Measurements from ENCODE around the gene U2AF2. TPM values are rescaled to one million over a fixed set of nuclear protein-coding genes. Genes with fewer than 3 reads are reported as not detected.

The U2AF2 gene
- polyA plus RNA-seq, 1 experiment, result 90.7 TPM

- H3K9me3 ChIP-seq (ENCODE audit: control insufficient read depth, insufficient read depth, low read length), result no peaks in the 10 kb centered on the region; the same call in 1 of the 2 replicates
- CTCF ChIA-PET, result interaction anchor here (1.5 kb wide), 1 partner anchor 9 kb away, joined by 7 read pairs; no protein-coding TSS in a partner anchor
- POLR2A ChIA-PET, result no interaction called here
- DNase-seq (ENCODE audit: low read depth, low spot score), result no peak
- H3K27ac ChIP-seq (ENCODE audit: low read depth, low read length), result peak overlapping the region; percentile 52
- H3K4me3 ChIP-seq (ENCODE audit: low read depth, low read length), result peak overlapping the region; percentile 84
- no peak for TF ChIP-seq CTCF (IDR thresholded peaks at IDR 0.05; ENCODE audit: low read depth, low read length)
- H3K27me3 ChIP-seq (ENCODE audit: control insufficient read depth, insufficient read depth, low read length), result no peaks in the 10 kb centered on the region
Observed at GRCh38 chr19:55643887-55644176, 11.0 kb upstream of the U2AF2 start.

GRCh38 chr19:55644191-55644833, 10.5 kb upstream of the U2AF2 start:
- no peak for DNase-seq (ENCODE audit: low read depth, low spot score)
- no peak for TF ChIP-seq CTCF (IDR thresholded peaks at IDR 0.05; ENCODE audit: low read depth, low read length)

GRCh38 chr19:55644842-55645511, 9.9 kb upstream of the U2AF2 start:
- POLR2A ChIA-PET, result interaction anchor here (0.7 to 1.7 kb wide), 2 partner anchors 12 to 103 kb away, joined by 3 read pairs; no protein-coding TSS in a partner anchor
- H3K27ac ChIP-seq (ENCODE audit: low read depth, low read length), result no peak overlapping the region

More at GRCh38 chr19:55644191-55644833, 10.5 kb upstream of the U2AF2 start:
- CTCF ChIA-PET, result interaction anchor here (0.6 to 1.5 kb wide), 2 partner anchors 9 to 141 kb away, joined by 4 to 7 read pairs; no protein-coding TSS in a partner anchor
- POLR2A ChIA-PET, result interaction anchor here (1.7 kb wide), 1 partner anchor 12 kb away, joined by 3 read pairs; no protein-coding TSS in a partner anchor
- no peaks in the 10 kb centered on the region for H3K27me3 ChIP-seq (ENCODE audit: control insufficient read depth, insufficient read depth, low read length)
- no peaks in the 10 kb centered on the region; the same call in 1 of the 2 replicates for H3K9me3 ChIP-seq (ENCODE audit: control insufficient read depth, insufficient read depth, low read length)
- H3K27ac ChIP-seq (ENCODE audit: low read depth, low read length), result no peak overlapping the region
- peak overlapping the region; percentile 84 for H3K4me3 ChIP-seq (ENCODE audit: low read depth, low read length)

GRCh38 chr19:55645512-55645881, 9.3 kb upstream of the U2AF2 start:
- CTCF ChIA-PET, result interaction anchor here (0.7 to 2.1 kb wide), 4 partner anchors 9 to 178 kb away, joined by 3 to 6 read pairs (median 4); no protein-coding TSS in a partner anchor
- Histone ChIP-seq H3K27ac (ENCODE audit: low read depth, low read length) (no peak overlapping the region), H3K4me3 (ENCODE audit: low read depth, low read length) (no peak overlapping the region), H3K27me3 (ENCODE audit: control insufficient read depth, insufficient read depth, low read length) (no peaks in the 10 kb centered on the region), H3K9me3 (ENCODE audit: control insufficient read depth, insufficient read depth, low read length) (no peaks in the 10 kb centered on the region; the same call in 1 of the 2 replicates)
- TF ChIP-seq CTCF (IDR thresholded peaks at IDR 0.05; ENCODE audit: low read depth, low read length), result no peak
- POLR2A ChIA-PET, result interaction anchor here (0.7 to 1.7 kb wide), 2 partner anchors 13 to 104 kb away, joined by 3 read pairs; no protein-coding TSS in a partner anchor
- no peak for DNase-seq (ENCODE audit: low read depth, low spot score)

More at GRCh38 chr19:55644842-55645511, 9.9 kb upstream of the U2AF2 start:
- H3K4me3 ChIP-seq (ENCODE audit: low read depth, low read length), result peak overlapping the region; percentile 84
- no peak for DNase-seq (ENCODE audit: low read depth, low spot score)
- H3K27me3 ChIP-seq (ENCODE audit: control insufficient read depth, insufficient read depth, low read length), result no peaks in the 10 kb centered on the region
- no peaks in the 10 kb centered on the region; the same call in 1 of the 2 replicates for H3K9me3 ChIP-seq (ENCODE audit: control insufficient read depth, insufficient read depth, low read length)
- CTCF ChIA-PET, result interaction anchor here (0.6 to 2.1 kb wide), 5 partner anchors 8 to 177 kb away, joined by 3 to 7 read pairs (median 4); no protein-coding TSS in a partner anchor
- no peak for TF ChIP-seq CTCF (IDR thresholded peaks at IDR 0.05; ENCODE audit: low read depth, low read length)
